Suprapubic skin (tissue), 4 donors: ENCODE results near the gene SEC16B. TPM values are rescaled to one million over a fixed set of nuclear protein-coding genes. Genes with fewer than 3 reads are reported as not detected.

Experiments
- DNase-seq, 2 donors: peaks; one replicate each; pipeline ENCODE4 v3.0.0-alpha.2; 2019; ENCODE audit warnings: low spot score in 2 of 2
- H3K27ac ChIP-seq: fragments of 200-600 bp; sonication (generic); one replicate; pipeline ENCODE4 v1.5.1; 2019
- H3K27me3 ChIP-seq: fragments of 200-600 bp; sonication (generic); one replicate; pipeline ENCODE4 v1.5.1; 2019
- H3K36me3 ChIP-seq: fragments of 200-600 bp; sonication (generic); one replicate; pipeline ENCODE4 v1.5.1; 2019
- H3K4me1 ChIP-seq: fragments of 200-600 bp; sonication (generic); one replicate; pipeline ENCODE4 v1.5.1; 2019
- H3K4me3 ChIP-seq: fragments of 200-600 bp; sonication (generic); one replicate; pipeline ENCODE4 v1.5.1; 2019; ENCODE audit warnings: mild to moderate bottlenecking
- H3K9me3 ChIP-seq: fragments of 200-600 bp; sonication (generic); one replicate; pipeline ENCODE4 v1.5.1; 2019
- CTCF ChIP-seq, 2 donors: fragments of 200-600 bp in 1 of 2; fragments of 450-650 bp in 1 of 2; sonication (generic) in 1 of 2; IDR thresholded peaks; one replicate each; pipeline ENCODE4 v1.5.1; 2016 to 2019; ENCODE audit warnings: antibody characterized with exemption in 2 of 2, mild to moderate bottlenecking in 1 of 2, moderate library complexity in 1 of 2
- EP300 ChIP-seq: sonication (generic); formaldehyde crosslinking; IDR thresholded peaks from one replicate; pipeline ENCODE4 v1.6.1; 2017; ENCODE audit warnings: antibody characterized with exemption
- POLR2A ChIP-seq, 2 donors: fragments of 450-650 bp; IDR thresholded peaks; one replicate each; pipeline ENCODE4 v1.6.1; 2017; ENCODE audit warnings: antibody characterized with exemption in 2 of 2, mild to moderate bottlenecking in 2 of 2, moderate library complexity in 2 of 2
- POLR2AphosphoS5 ChIP-seq, 3 donors: sonication (generic); formaldehyde crosslinking; IDR thresholded peaks; one replicate each; pipeline ENCODE4 v1.6.1; 2017; ENCODE audit warnings: antibody characterized with exemption in 3 of 3
- WGBS: methylation state at CpG from one replicate; pipeline ENCODE4 v1.1.5; 2018; 5-methylcytosine and 5-hydroxymethylcytosine counted together
- total RNA-seq, 4 donors: library from RNA; depleted of rRNA; stranded (reverse); fragments of >200 nt; gene quantifications; one replicate each; pipeline ENCODE4 v1.1.0, GENCODE V29; 2016

SEC16B gene
- total RNA-seq, 4 donors from 2014 or later, result 1.7 to 6.4 (median 2.5) TPM

GRCh38 chr1:177934927-177935326 is 34.9 kb downstream of the SEC16B start:
- peaks cover 39% of the 10 kb centered on the region for H3K36me3 ChIP-seq

GRCh38 chr1:177934461-177934860 is 35.4 kb downstream of the SEC16B start:
- H3K4me1 ChIP-seq, result no peaks in the 10 kb centered on the region
- TF ChIP-seq EP300, result no peak
- TF ChIP-seq POLR2A (IDR thresholded peaks at IDR 0.05), result no peak
- TF ChIP-seq CTCF (IDR thresholded peaks at IDR 0.05), result no peak
- no peak for TF ChIP-seq POLR2AphosphoS5 (IDR thresholded peaks at IDR 0.05)
- 96% methylated on average over 3 of the region's 3 CpGs for WGBS
- H3K36me3 ChIP-seq, result peaks cover 38% of the 10 kb centered on the region
- H3K27me3 ChIP-seq, result no peaks in the 10 kb centered on the region
- no peak overlapping the region for H3K4me3 ChIP-seq
- H3K9me3 ChIP-seq, result no peaks in the 10 kb centered on the region
- no peak overlapping the region for H3K27ac ChIP-seq
- DNase-seq, result no peak

More at GRCh38 chr1:177934927-177935326, 34.9 kb downstream of the SEC16B start:
- Histone ChIP-seq H3K27me3 (no peaks in the 10 kb centered on the region), H3K4me3 (no peak overlapping the region), H3K27ac (no peak overlapping the region), H3K9me3 (no peaks in the 10 kb centered on the region), H3K4me1 (no peaks in the 10 kb centered on the region)
- TF ChIP-seq POLR2A (IDR thresholded peaks at IDR 0.05), result no peak
- TF ChIP-seq EP300, result no peak
- no peak for TF ChIP-seq POLR2AphosphoS5 (IDR thresholded peaks at IDR 0.05)
- no peak for TF ChIP-seq CTCF (IDR thresholded peaks at IDR 0.05)
- DNase-seq, result no peak
- 83% methylated on average over 3 of the region's 3 CpGs for WGBS

- no peak for DNase-seq
- Histone ChIP-seq H3K27me3 (no peaks in the 10 kb centered on the region), H3K4me1 (no peaks in the 10 kb centered on the region), H3K27ac (no peak overlapping the region), H3K36me3 (peaks cover 39% of the 10 kb centered on the region), H3K4me3 (no peak overlapping the region), H3K9me3 (no peaks in the 10 kb centered on the region)
- no peak for TF ChIP-seq POLR2A (IDR thresholded peaks at IDR 0.05)
- TF ChIP-seq POLR2AphosphoS5 (IDR thresholded peaks at IDR 0.05), result no peak
- TF ChIP-seq CTCF (IDR thresholded peaks at IDR 0.05), result no peak
- no peak for TF ChIP-seq EP300
- WGBS, result 85% methylated on average over 1 of the region's 1 CpG
These were observed 36.0 kb downstream of the SEC16B start for GRCh38 chr1:177933881-177934280.

GRCh38 chr1:177932123-177932522 is 37.7 kb downstream of the SEC16B start:
- Histone ChIP-seq H3K4me3 (no peak overlapping the region), H3K4me1 (no peaks in the 10 kb centered on the region), H3K36me3 (peaks cover 37% of the 10 kb centered on the region), H3K27me3 (no peaks in the 10 kb centered on the region), H3K9me3 (no peaks in the 10 kb centered on the region), H3K27ac (no peak overlapping the region)
- no peak for DNase-seq
- TF ChIP-seq CTCF (IDR thresholded peaks at IDR 0.05) (no peak), POLR2A (IDR thresholded peaks at IDR 0.05) (no peak), POLR2AphosphoS5 (IDR thresholded peaks at IDR 0.05) (no peak), EP300 (no peak)
- WGBS, result 83% methylated on average over 6 of the region's 8 CpGs

- no peak for DNase-seq
- WGBS, result 94% methylated on average over 2 of the region's 2 CpGs
- Histone ChIP-seq H3K36me3 (peaks cover 28% of the 10 kb centered on the region), H3K27ac (no peak overlapping the region), H3K4me3 (no peak overlapping the region), H3K27me3 (no peaks in the 10 kb centered on the region), H3K9me3 (no peaks in the 10 kb centered on the region), H3K4me1 (no peaks in the 10 kb centered on the region)
- no peak for TF ChIP-seq POLR2AphosphoS5 (IDR thresholded peaks at IDR 0.05)
- TF ChIP-seq EP300, result no peak
- TF ChIP-seq POLR2A (IDR thresholded peaks at IDR 0.05), result no peak
- no peak for TF ChIP-seq CTCF (IDR thresholded peaks at IDR 0.05)
These were observed 40.9 kb downstream of the SEC16B start for GRCh38 chr1:177928952-177929351.
